Astrocyte (in vitro differentiated cells and primary cell): ENCODE measurements around the gene SORBS2. TPM values are rescaled to one million over a fixed set of nuclear protein-coding genes. Genes with fewer than 3 reads are reported as not detected.

Experiments
- DNase-seq: peaks from one replicate; pipeline ENCODE4 v3.0.0-alpha.2; 2010; ENCODE audit warnings: low read depth
- FAIRE-seq: peaks from 2 replicates; lab custom pipeline; 2011; peaks lifted over from hg19 to GRCh38; lab: Jason Lieb, UNC
- H2AFZ ChIP-seq: 2 replicates; pipeline ENCODE4 v1.6.0; 2012; ENCODE audit warnings: low read depth, low read length, inconsistent platforms
- H3K27ac ChIP-seq: 2 replicates; pipeline ENCODE4 v1.5.1; 2011; ENCODE audit warnings: low read depth, low read length, inconsistent platforms
- H3K27me3 ChIP-seq: 2 replicates; pipeline ENCODE4 v1.6.0; 2011; ENCODE audit warnings: low read length, inconsistent platforms; ENCODE audit not compliant: insufficient read depth
- H3K36me3 ChIP-seq: 2 replicates; pipeline ENCODE4 v1.5.1; 2011; ENCODE audit warnings: low read length, inconsistent platforms; ENCODE audit not compliant: insufficient read depth
- H3K4me1 ChIP-seq: 2 replicates; pipeline ENCODE4 v1.5.1; 2011; ENCODE audit warnings: low read length, inconsistent platforms; ENCODE audit not compliant: insufficient read depth
- H3K4me2 ChIP-seq: 2 replicates; pipeline ENCODE4 v1.6.0; 2012; ENCODE audit warnings: low read length, inconsistent platforms
- H3K4me3 ChIP-seq: 2 replicates; pipeline ENCODE4 v1.5.1; 2011; ENCODE audit warnings: low read depth, mild to moderate bottlenecking, low read length, inconsistent platforms; ENCODE audit not compliant: insufficient read depth
- H3K79me2 ChIP-seq: 2 replicates; pipeline ENCODE4 v1.6.0; 2012; ENCODE audit warnings: mild to moderate bottlenecking, low read length, inconsistent platforms; ENCODE audit not compliant: insufficient read depth
- H3K9ac ChIP-seq: 2 replicates; pipeline ENCODE4 v1.6.0; 2012; ENCODE audit warnings: mild to moderate bottlenecking, low read length, inconsistent platforms
- H3K9me3 ChIP-seq: 2 replicates; pipeline ENCODE4 v1.5.1; 2012; ENCODE audit warnings: low read depth, mild to moderate bottlenecking, low read length, inconsistent platforms; ENCODE audit not compliant: insufficient read depth
- H4K20me1 ChIP-seq: 2 replicates; pipeline ENCODE4 v1.6.0; 2012; ENCODE audit warnings: low read length, inconsistent platforms; ENCODE audit not compliant: insufficient read depth
- H3K27ac Mint-ChIP-seq: one replicate; pipeline ENCODE4 v1.8.0; 2021; ENCODE audit warnings: mild to moderate bottlenecking, mixed read lengths; ENCODE audit not compliant: unreplicated experiment
- H3K27me3 Mint-ChIP-seq: one replicate; pipeline ENCODE4 v1.8.0; 2021; ENCODE audit warnings: low read depth, mixed read lengths; ENCODE audit not compliant: unreplicated experiment
- H3K36me3 Mint-ChIP-seq: one replicate; pipeline ENCODE4 v1.8.0; 2021; ENCODE audit warnings: low read depth, mixed read lengths; ENCODE audit not compliant: unreplicated experiment
- H3K4me1 Mint-ChIP-seq: one replicate; pipeline ENCODE4 v1.8.0; 2021; ENCODE audit warnings: low read depth, mixed read lengths; ENCODE audit not compliant: unreplicated experiment
- H3K4me3 Mint-ChIP-seq: one replicate; pipeline ENCODE4 v1.8.0; 2021; ENCODE audit warnings: mild to moderate bottlenecking, moderate library complexity, mixed read lengths; ENCODE audit not compliant: unreplicated experiment
- H3K9me3 Mint-ChIP-seq: one replicate; pipeline ENCODE4 v1.8.0; 2021; ENCODE audit warnings: mild to moderate bottlenecking, mixed read lengths; ENCODE audit not compliant: unreplicated experiment
- EZH2 ChIP-seq: IDR thresholded peaks from 2 replicates; pipeline ENCODE4 v1.6.1; 2012; ENCODE audit warnings: mild to moderate bottlenecking, low read length, inconsistent platforms; ENCODE audit not compliant: insufficient read depth
- total RNA-seq: library from RNA; stranded (reverse); gene quantifications from 2 replicates; pipeline ENCODE4 v1.2.1, GENCODE V29; 2021
- TF ChIP-seq, protein P1 (sequence below): IDR thresholded peaks from 2 replicates; pipeline ENCODE4 v1.5.1; 2011; ENCODE audit warnings: low read depth, mild to moderate bottlenecking, inconsistent platforms, low read length, moderate library complexity; ENCODE audit not compliant: insufficient read depth

Gene SORBS2
- total RNA-seq, 1 donor from 2014 or later = 97.4 TPM

DNA sequence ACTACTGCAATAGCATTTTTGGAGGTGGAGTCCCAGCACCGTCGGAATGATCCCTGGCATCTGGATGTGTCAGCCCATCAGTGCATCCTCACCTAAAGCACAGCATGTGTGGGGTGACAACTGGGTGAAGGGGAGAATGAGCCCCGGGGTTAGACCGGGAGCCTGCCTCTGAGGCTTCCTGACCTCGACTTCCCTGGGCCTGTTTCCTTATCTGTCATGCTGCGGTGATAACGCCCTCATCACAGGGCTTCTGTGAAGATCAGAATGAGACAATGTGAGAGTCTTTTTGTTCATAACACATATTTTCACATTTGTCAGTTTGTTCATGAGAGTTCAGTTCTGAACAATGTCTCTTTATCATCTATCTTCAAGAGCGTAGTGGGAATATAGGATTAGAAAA, 245.6 kb downstream of the SORBS2 start:
- no peaks in the 10 kb centered on the region for H3K36me3 ChIP-seq
- H4K20me1 ChIP-seq = no peaks in the 10 kb centered on the region
- peak overlapping the region; percentile 80 for H3K9ac ChIP-seq
- Mint-ChIP-seq H3K4me3 (no peak overlapping the region), H3K27me3 (no peaks in the 10 kb centered on the region), H3K36me3 (no peaks in the 10 kb centered on the region), H3K9me3 (peaks cover 8% of the 10 kb centered on the region), H3K4me1 (peaks cover 28% of the 10 kb centered on the region), H3K27ac (peak overlapping the region; percentile 96)
- H3K4me1 ChIP-seq = peaks cover 17% of the 10 kb centered on the region
- no peaks in the 10 kb centered on the region for H3K9me3 ChIP-seq
- H3K4me3 ChIP-seq = no peak overlapping the region
- H3K27me3 ChIP-seq = no peaks in the 10 kb centered on the region
- DNase-seq (no peak), FAIRE-seq (peak; percentile 13)
- TF ChIP-seq EZH2 = no peak
- H3K4me2 ChIP-seq = peak overlapping the region; percentile 60
- H3K79me2 ChIP-seq = no peaks in the 10 kb centered on the region
- peak overlapping the region; percentile 92 for H3K27ac ChIP-seq
- H2AFZ ChIP-seq = no peak overlapping the region

DNA sequence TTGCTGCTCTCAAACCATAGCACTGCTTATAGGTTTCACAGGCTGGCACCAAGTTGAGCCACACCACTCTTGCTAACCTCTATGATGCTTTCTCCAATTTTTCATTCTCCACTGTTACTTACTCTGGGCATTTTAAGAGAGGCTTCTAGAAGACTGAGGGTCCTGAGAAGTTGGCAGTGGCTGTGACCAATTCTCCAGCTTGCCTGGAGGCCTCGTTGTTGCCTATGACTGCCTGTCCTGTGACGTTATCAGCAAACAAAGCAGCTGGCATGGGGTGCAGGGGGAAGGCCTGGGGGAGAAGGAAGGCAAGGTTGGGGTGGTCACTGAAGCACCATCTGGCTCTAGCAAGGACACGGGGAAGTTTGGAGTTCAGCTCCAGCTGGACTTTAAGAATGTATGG, 246.3 kb downstream of the SORBS2 start:
- peaks cover 17% of the 10 kb centered on the region for H3K4me1 ChIP-seq
- H3K27ac Mint-ChIP-seq = peak overlapping the region; percentile 82
- peak overlapping the region; percentile 92 for H3K27ac ChIP-seq
- FAIRE-seq (no peak), DNase-seq (no peak)
- H3K9ac ChIP-seq = peak overlapping the region; percentile 4
- H3K4me3 ChIP-seq = no peak overlapping the region
- peaks cover 28% of the 10 kb centered on the region for H3K4me1 Mint-ChIP-seq
- no peaks in the 10 kb centered on the region for H3K36me3 Mint-ChIP-seq
- H3K36me3 ChIP-seq = no peaks in the 10 kb centered on the region
- no peaks in the 10 kb centered on the region for H3K27me3 ChIP-seq
- no peaks in the 10 kb centered on the region for H4K20me1 ChIP-seq
- H3K9me3 ChIP-seq = no peaks in the 10 kb centered on the region
- no peak overlapping the region for H3K4me2 ChIP-seq
- H3K27me3 Mint-ChIP-seq = no peaks in the 10 kb centered on the region
- H3K79me2 ChIP-seq = no peaks in the 10 kb centered on the region
- H3K9me3 Mint-ChIP-seq = peaks cover 8% of the 10 kb centered on the region
- H2AFZ ChIP-seq = peak overlapping the region; percentile 35
- no peak overlapping the region for H3K4me3 Mint-ChIP-seq
- TF ChIP-seq, protein P1, sequence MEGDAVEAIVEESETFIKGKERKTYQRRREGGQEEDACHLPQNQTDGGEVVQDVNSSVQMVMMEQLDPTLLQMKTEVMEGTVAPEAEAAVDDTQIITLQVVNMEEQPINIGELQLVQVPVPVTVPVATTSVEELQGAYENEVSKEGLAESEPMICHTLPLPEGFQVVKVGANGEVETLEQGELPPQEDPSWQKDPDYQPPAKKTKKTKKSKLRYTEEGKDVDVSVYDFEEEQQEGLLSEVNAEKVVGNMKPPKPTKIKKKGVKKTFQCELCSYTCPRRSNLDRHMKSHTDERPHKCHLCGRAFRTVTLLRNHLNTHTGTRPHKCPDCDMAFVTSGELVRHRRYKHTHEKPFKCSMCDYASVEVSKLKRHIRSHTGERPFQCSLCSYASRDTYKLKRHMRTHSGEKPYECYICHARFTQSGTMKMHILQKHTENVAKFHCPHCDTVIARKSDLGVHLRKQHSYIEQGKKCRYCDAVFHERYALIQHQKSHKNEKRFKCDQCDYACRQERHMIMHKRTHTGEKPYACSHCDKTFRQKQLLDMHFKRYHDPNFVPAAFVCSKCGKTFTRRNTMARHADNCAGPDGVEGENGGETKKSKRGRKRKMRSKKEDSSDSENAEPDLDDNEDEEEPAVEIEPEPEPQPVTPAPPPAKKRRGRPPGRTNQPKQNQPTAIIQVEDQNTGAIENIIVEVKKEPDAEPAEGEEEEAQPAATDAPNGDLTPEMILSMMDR = no peak
- TF ChIP-seq EZH2 = no peak

DNA sequence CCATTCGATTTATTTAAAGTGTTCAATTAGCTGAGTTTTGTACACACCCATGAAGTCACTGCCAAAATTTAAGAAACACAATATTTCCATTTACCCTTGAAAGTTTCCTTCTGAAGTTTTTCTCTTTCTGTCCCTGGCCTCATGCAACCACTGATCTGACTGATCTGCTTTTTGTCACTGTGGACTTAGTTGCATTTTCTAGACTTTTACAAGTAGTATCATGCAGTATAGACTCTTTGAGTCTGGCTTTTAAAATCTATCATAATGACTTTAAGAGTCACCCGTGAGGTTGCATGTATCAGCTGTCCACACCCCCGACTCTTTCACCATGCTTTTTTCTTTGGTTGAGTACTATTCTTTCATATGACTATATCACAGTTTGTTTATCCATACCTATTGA, 247.6 kb downstream of the SORBS2 start:
- no peaks in the 10 kb centered on the region for H3K36me3 Mint-ChIP-seq

More for the DNA sequence above, 247.6 kb downstream of the SORBS2 start:
- TF ChIP-seq EZH2 = no peak
- TF ChIP-seq, protein P1 = no peak
- no peaks in the 10 kb centered on the region for H3K79me2 ChIP-seq
- no peaks in the 10 kb centered on the region for H3K9me3 ChIP-seq
- no peaks in the 10 kb centered on the region for H3K27me3 Mint-ChIP-seq
- FAIRE-seq = no peak
- peaks cover 39% of the 10 kb centered on the region for H3K4me1 Mint-ChIP-seq
- H3K36me3 ChIP-seq = no peaks in the 10 kb centered on the region
- H3K27ac Mint-ChIP-seq = no peak overlapping the region
- H3K4me2 ChIP-seq = no peak overlapping the region
- DNase-seq = no peak
- no peaks in the 10 kb centered on the region for H3K27me3 ChIP-seq
- no peak overlapping the region for H3K27ac ChIP-seq
- no peak overlapping the region for H2AFZ ChIP-seq
- H3K4me3 ChIP-seq = no peak overlapping the region
- no peaks in the 10 kb centered on the region for H4K20me1 ChIP-seq
- H3K9me3 Mint-ChIP-seq = peaks cover 8% of the 10 kb centered on the region
- no peak overlapping the region for H3K4me3 Mint-ChIP-seq
- H3K4me1 ChIP-seq = peaks cover 27% of the 10 kb centered on the region
- H3K9ac ChIP-seq = no peak overlapping the region
